DLD1 (cell line): ENCODE measurements around the gene AK9.
"Not testable (repeated sequence)": the region's sequence is repeated elsewhere in the genome, so short reads cannot be mapped to it uniquely, and the experiment has no call there.

Experiments used
- in situ Hi-C: cut with HindIII; loops from 2 replicates; pipeline ENCODE4 v1.10.0; 2017; ENCODE audit warnings: low sequenced_read_pairs

The AK9 gene

GRCh38 chr6:109461733-109462526 is 229.1 kb downstream of the AK9 start:
- in situ Hi-C loops = no loop called here

GRCh38 chr6:109461205-109461604 is 229.8 kb downstream of the AK9 start:
- in situ Hi-C loops = not testable (repeated sequence)

- in situ Hi-C loops = no loop called here
Measured at GRCh38 chr6:109460161-109460829, 230.7 kb downstream of the AK9 start.

- in situ Hi-C loops = no loop called here
Measured at GRCh38 chr6:109458774-109459531, 232.0 kb downstream of the AK9 start.

- in situ Hi-C loops = no loop called here
Measured at GRCh38 chr6:109457562-109457996, 233.4 kb downstream of the AK9 start.

- in situ Hi-C loops = no loop called here
Measured at GRCh38 chr6:109456710-109457561, 234.1 kb downstream of the AK9 start.

GRCh38 chr6:109456111-109456583 is 234.9 kb downstream of the AK9 start:
- in situ Hi-C loops = no loop called here

GRCh38 chr6:109455437-109456110 is 235.4 kb downstream of the AK9 start, which contains the start of gene MICAL1:
TSS of gene MICAL1 (minus strand) at chr6:109455772. CDS start at chr6:109454196, 1,576 bp downstream.
- in situ Hi-C loops = no loop called here

GRCh38 chr6:109454496-109455436 is 236.2 kb downstream of the AK9 start:
- in situ Hi-C loops = no loop called here

- in situ Hi-C loops = no loop called here
Measured at GRCh38 chr6:109453594-109454495, 237.2 kb downstream of the AK9 start.

GRCh38 chr6:109453156-109453555 is 237.8 kb downstream of the AK9 start:
- in situ Hi-C loops = no loop called here

- in situ Hi-C loops = no loop called here
Measured at GRCh38 chr6:109452181-109452580, 238.8 kb downstream of the AK9 start.

GRCh38 chr6:109451376-109451775 is 239.6 kb downstream of the AK9 start:
- in situ Hi-C loops = no loop called here

- in situ Hi-C loops = no loop called here
Measured at GRCh38 chr6:109450801-109451200, 240.2 kb downstream of the AK9 start.

- in situ Hi-C loops = no loop called here
Measured at GRCh38 chr6:109449795-109450673, 241.0 kb downstream of the AK9 start.

GRCh38 chr6:109449064-109449794 is 241.8 kb downstream of the AK9 start:
- in situ Hi-C loops = no loop called here
